HepG2 (cell line): ENCODE data around the gene MME. TPM values are rescaled to one million over a fixed set of nuclear protein-coding genes. Genes with fewer than 3 reads are reported as not detected.

Experiments
- ATAC-seq: fragments of 200-7000 bp; cut with Tn5 transposase; 3 replicates; pipeline ENCODE4 v1.9.1; 2020; ENCODE audit warnings: mild to moderate bottlenecking, moderate library complexity
- BruUV-seq: library from RNA; stranded (reverse); fragments of 400-500 nt; replicated peaks from 2 replicates; lab custom pipeline; 2021; lab: Mats Ljungman, UMichigan
- CTCF ChIA-PET: fragments of 300-600 bp; formaldehyde crosslinking; extraction: SDS; loops from one replicate; lab custom pipeline; 2021; ENCODE audit warnings: low total read pairs, inconsistent platforms, low intra/inter-chr PET ratio; lab: Yijun Ruan, JAX
- POLR2A ChIA-PET: fragments of 350-600 bp; sonication (Branson Sonifier 250); formaldehyde crosslinking; loops from one replicate; lab custom pipeline; 2020; ENCODE audit warnings: antibody characterized with exemption, inconsistent platforms; lab: Yijun Ruan, JAX
- DNase-seq: peaks from one replicate; pipeline ENCODE4 v3.0.0-alpha.2; 2015; ENCODE audit warnings: low spot score
- FAIRE-seq: peaks from 3 replicates; lab custom pipeline; 2011; peaks lifted over from hg19 to GRCh38; lab: Jason Lieb, UNC
- H2AFZ ChIP-seq: one replicate; pipeline ENCODE4 v1.6.1; 2011; ENCODE audit warnings: low read length, inconsistent platforms
- H3K27ac ChIP-seq: fragments of 300-600 bp; 3 replicates; pipeline ENCODE4 v1.8.0; 2011; ENCODE audit warnings: mixed run types, mild to moderate bottlenecking, mixed read lengths, low read length, inconsistent platforms; ENCODE audit not compliant: insufficient read depth; ENCODE audit errors: extremely low read length
- H3K27me3 ChIP-seq, 2 experiments: fragments of 200-600 bp in 1 of 2; 2 replicates in 1 of 2; 3 replicates in 1 of 2; pipeline versions ENCODE4 v1.6.0 to v1.8.0; 2011; ENCODE audit warnings: low read length in 2 of 2, mild to moderate bottlenecking in 2 of 2, moderate library complexity in 2 of 2, inconsistent platforms in 1 of 2; ENCODE audit not compliant: insufficient read depth in 2 of 2, control insufficient read depth in 1 of 2
- H3K36me3 ChIP-seq, 2 experiments: fragments of 200-600 bp in 1 of 2; replicated peaks in 1 of 2; 2 replicates in 1 of 2; 3 replicates in 1 of 2; pipeline versions ENCODE4 v1.5.1 to v1.8.0; 2011; ENCODE audit warnings: low read length in 2 of 2, inconsistent platforms in 1 of 2; ENCODE audit not compliant: insufficient read depth in 2 of 2, control insufficient read depth in 1 of 2
- H3K4me1 ChIP-seq: 2 replicates; pipeline ENCODE4 v1.5.1; 2012; ENCODE audit warnings: low read length, inconsistent platforms; ENCODE audit not compliant: insufficient read depth
- H3K4me2 ChIP-seq: 2 replicates; pipeline ENCODE4 v1.6.0; 2011; ENCODE audit warnings: low read depth, low read length, inconsistent platforms
- H3K4me3 ChIP-seq, 3 experiments: fragments of 200-600 bp in 1 of 3; sonication (generic), shearing (Covaris generic) in 1 of 3; replicated peaks in 1 of 3; 2 replicates each; pipeline ENCODE4 v1.5.1; 2011 to 2016; ENCODE audit warnings: low read length in 3 of 3, inconsistent platforms in 2 of 3, low read depth in 2 of 3, mild to moderate bottlenecking in 2 of 3, control low read depth in 1 of 3, mixed read lengths in 1 of 3; ENCODE audit not compliant: insufficient read depth in 1 of 3
- H3K79me2 ChIP-seq: one replicate; pipeline ENCODE4 v1.6.1; 2011; ENCODE audit warnings: low read length, inconsistent platforms; ENCODE audit not compliant: insufficient read depth
- H3K9ac ChIP-seq: 2 replicates; pipeline ENCODE4 v1.6.0; 2011; ENCODE audit warnings: mild to moderate bottlenecking, low read depth, low read length, inconsistent platforms; ENCODE audit not compliant: insufficient read depth
- H3K9me3 ChIP-seq: 2 replicates; pipeline ENCODE4 v1.5.1; 2012; ENCODE audit warnings: mild to moderate bottlenecking, low read length
- H4K20me1 ChIP-seq: 2 replicates; pipeline ENCODE4 v1.6.0; 2011; ENCODE audit warnings: inconsistent platforms, mild to moderate bottlenecking, low read length, moderate library complexity; ENCODE audit not compliant: insufficient read depth
- MAFF ChIP-seq: IDR thresholded peaks from 2 replicates; pipeline ENCODE4 v1.6.1; 2011; ENCODE audit warnings: low read depth, low read length, improper control_type of control experiment
- MAFK ChIP-seq, 2 experiments: IDR thresholded peaks in 1 of 2; conservative IDR thresholded peaks in 1 of 2; 2 replicates each; pipeline ENCODE4 v1.6.1; 2011; ENCODE audit warnings: improper control_type of control experiment in 2 of 2, low read length in 2 of 2
- PCBP2 ChIP-seq: fragments of 200-400 bp; formaldehyde crosslinking; optimal IDR thresholded peaks from 2 replicates; pipeline ENCODE3; 2018; ENCODE audit warnings: low read length, low read depth; ENCODE audit not compliant: poor library complexity, severe bottlenecking
- PITX1 ChIP-seq: sonication (generic); formaldehyde crosslinking; IDR thresholded peaks from 2 replicates; pipeline ENCODE4 v1.5.1; 2020; ENCODE audit warnings: mild to moderate bottlenecking, missing genetic modification reagents
- SRSF4 ChIP-seq: fragments of 200-400 bp; formaldehyde crosslinking; IDR thresholded peaks from one replicate; pipeline ENCODE4 v1.6.1; 2018; ENCODE audit warnings: mild to moderate bottlenecking, low read depth, low read length, moderate library complexity; ENCODE audit not compliant: poor library complexity, severe bottlenecking
- ZNF557 ChIP-seq: sonication (generic); formaldehyde crosslinking; IDR thresholded peaks from 2 replicates; pipeline ENCODE4 v1.4.0; 2020; ENCODE audit warnings: missing genetic modification reagents
- ZNF567 ChIP-seq: sonication (generic); formaldehyde crosslinking; IDR thresholded peaks from 2 replicates; pipeline ENCODE4 v1.8.1; 2023; ENCODE audit warnings: mild to moderate bottlenecking, missing genetic modification reagents, borderline replicate concordance
- ZNF572 ChIP-seq: sonication (generic); formaldehyde crosslinking; IDR thresholded peaks from 2 replicates; pipeline ENCODE4 v1.5.1; 2020; ENCODE audit warnings: mild to moderate bottlenecking, missing genetic modification reagents
- ZSCAN9 ChIP-seq: IDR thresholded peaks from 2 replicates; pipeline ENCODE4 v1.6.1; 2016; ENCODE audit warnings: borderline replicate concordance
- WGBS: methylation state at CpG from one replicate; pipeline ENCODE4 v1.1.6; 2017; ENCODE audit warnings: low lambda C conversion rate; 5-methylcytosine and 5-hydroxymethylcytosine counted together
- in situ Hi-C: cut with HindIII; loops from 2 replicates; pipeline ENCODE4 v1.10.0; 2017; ENCODE audit warnings: low pct_unique_long_range_greater_than_20kb; ENCODE audit not compliant: extremely low pct_ligation_motif_present
- intact Hi-C: fragments of 100-400 bp; cut with micrococcal nuclease; formaldehyde crosslinking; loops from one replicate; pipeline ENCODE4 v1.10.0; 2022; ENCODE audit not compliant: unreplicated experiment
- polyA plus RNA-seq, 8 experiments: library from polyadenylated mRNA; depleted of rRNA in 3 of 8; stranded (reverse) in 7 of 8; unstranded in 1 of 8; fragments of >200 nt; fragmentation: Illumina TruSeq in 4 of 8; extraction: Trizol in 4 of 8; gene quantifications; 2 replicates each; pipeline versions ENCODE4 v1.2.1 to v1.2.3, GENCODE V29; 2011 to 2016; ENCODE audit warnings: low read depth in 4 of 8, missing spikeins in 1 of 8, mixed read lengths in 1 of 8; ENCODE audit not compliant: insufficient read depth in 1 of 8
- total RNA-seq, 5 experiments: library from RNA; depleted of rRNA; stranded (reverse); fragments of >200 nt; fragmentation: Illumina TruSeq; extraction: Trizol; gene quantifications; 2 replicates each; pipeline ENCODE4 v1.2.3, GENCODE V29; 2016; ENCODE audit warnings: low read depth in 1 of 5
- TF ChIP-seq, protein P1 (sequence below): sonication (generic); formaldehyde crosslinking; IDR thresholded peaks from 2 replicates; pipeline ENCODE4 v1.4.0; 2020; ENCODE audit warnings: mild to moderate bottlenecking, missing genetic modification reagents
- TF ChIP-seq, protein P2 (sequence below): sonication (generic); formaldehyde crosslinking; IDR thresholded peaks from 2 replicates; pipeline ENCODE4 v1.4.0; 2020; ENCODE audit warnings: missing genetic modification reagents, borderline replicate concordance

Gene MME
- total and polyA plus RNA-seq, 2 of the 13 experiments (the other 11 are each of a cell fraction or from before 2014, with no cell fraction given): not detected

DNA sequence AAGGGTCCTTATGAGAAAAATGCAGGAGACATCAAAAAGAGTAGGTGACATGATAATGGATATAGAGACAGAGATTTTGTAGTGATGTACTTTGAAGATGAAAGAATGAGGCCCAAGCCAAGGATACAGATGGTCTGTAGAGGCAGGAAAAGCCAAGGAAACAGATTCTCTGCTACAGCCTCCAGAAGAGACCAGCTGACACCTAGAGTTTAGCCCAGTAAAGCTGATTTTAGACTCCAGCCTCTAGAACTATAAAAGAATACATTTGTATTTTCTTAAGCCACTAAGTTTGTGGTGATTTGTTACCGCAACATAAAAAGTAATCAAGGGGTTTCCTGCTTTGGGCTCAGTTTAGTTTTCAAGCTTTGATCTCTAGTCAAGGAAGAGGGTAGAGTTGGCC, 148.6 kb downstream of the MME start (continued):
- TF ChIP-seq, protein P1, sequence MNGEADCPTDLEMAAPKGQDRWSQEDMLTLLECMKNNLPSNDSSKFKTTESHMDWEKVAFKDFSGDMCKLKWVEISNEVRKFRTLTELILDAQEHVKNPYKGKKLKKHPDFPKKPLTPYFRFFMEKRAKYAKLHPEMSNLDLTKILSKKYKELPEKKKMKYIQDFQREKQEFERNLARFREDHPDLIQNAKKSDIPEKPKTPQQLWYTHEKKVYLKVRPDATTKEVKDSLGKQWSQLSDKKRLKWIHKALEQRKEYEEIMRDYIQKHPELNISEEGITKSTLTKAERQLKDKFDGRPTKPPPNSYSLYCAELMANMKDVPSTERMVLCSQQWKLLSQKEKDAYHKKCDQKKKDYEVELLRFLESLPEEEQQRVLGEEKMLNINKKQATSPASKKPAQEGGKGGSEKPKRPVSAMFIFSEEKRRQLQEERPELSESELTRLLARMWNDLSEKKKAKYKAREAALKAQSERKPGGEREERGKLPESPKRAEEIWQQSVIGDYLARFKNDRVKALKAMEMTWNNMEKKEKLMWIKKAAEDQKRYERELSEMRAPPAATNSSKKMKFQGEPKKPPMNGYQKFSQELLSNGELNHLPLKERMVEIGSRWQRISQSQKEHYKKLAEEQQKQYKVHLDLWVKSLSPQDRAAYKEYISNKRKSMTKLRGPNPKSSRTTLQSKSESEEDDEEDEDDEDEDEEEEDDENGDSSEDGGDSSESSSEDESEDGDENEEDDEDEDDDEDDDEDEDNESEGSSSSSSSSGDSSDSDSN: no peak
- no peak for TF ChIP-seq ZNF557 (CRISPR knock-in tag)
- no peak for TF ChIP-seq ZSCAN9 (CRISPR knock-in tag)

DNA sequence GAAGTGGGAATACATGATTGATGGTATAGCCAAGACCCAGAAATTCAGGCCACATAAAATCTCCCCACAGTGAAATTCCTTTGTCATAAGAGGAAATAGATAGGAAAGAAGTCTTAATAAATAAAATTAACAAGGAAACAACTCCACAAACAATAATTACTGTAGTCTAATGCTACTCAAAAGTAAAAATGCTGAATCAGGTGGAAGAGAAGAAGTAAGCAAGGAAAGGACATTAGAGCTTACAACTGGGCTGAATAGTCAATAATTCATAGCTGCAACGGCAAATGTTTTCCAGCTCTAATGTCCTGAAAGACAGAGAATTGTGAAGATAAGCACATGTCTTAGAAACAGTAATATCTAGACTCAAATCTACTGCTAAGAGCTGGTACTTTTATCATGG, 149.0 kb downstream of the MME start:
- FAIRE-seq (no peak), DNase-seq (no peak), ATAC-seq (no peak)
- H3K9me3 ChIP-seq: no peaks in the 10 kb centered on the region
- H3K9ac ChIP-seq: no peak overlapping the region
- H3K4me2 ChIP-seq: no peak overlapping the region
- H3K27me3 ChIP-seq: no peaks in the 10 kb centered on the region
- ChIA-PET CTCF (no interaction called here), POLR2A (no interaction called here)
- no peak overlapping the region for H3K4me3 ChIP-seq
- H3K79me2 ChIP-seq: no peaks in the 10 kb centered on the region
- no peak overlapping the region for H3K27ac ChIP-seq
- no peaks in the 10 kb centered on the region for H3K4me1 ChIP-seq
- WGBS: 4% methylated on average over 1 of the region's 1 CpG
- TF ChIP-seq PITX1 (CRISPR knock-in tag) (no peak), PCBP2 (no peak), MAFF (0 out of 2 replicates have a peak, but pooled peaks have one; percentile 50), ZNF572 (CRISPR knock-in tag) (no peak), SRSF4 (no peak), MAFK (conservative IDR thresholded peaks at IDR 0.05 in 1 of 2, IDR thresholded peaks at IDR 0.05 in 1 of 2; ENCODE audit: low read length in 2 of 2) (peak; percentile 30 to 79; a peak in 2 of 4 replicates), ZNF567 (no peak)
- TF ChIP-seq, protein P2, sequence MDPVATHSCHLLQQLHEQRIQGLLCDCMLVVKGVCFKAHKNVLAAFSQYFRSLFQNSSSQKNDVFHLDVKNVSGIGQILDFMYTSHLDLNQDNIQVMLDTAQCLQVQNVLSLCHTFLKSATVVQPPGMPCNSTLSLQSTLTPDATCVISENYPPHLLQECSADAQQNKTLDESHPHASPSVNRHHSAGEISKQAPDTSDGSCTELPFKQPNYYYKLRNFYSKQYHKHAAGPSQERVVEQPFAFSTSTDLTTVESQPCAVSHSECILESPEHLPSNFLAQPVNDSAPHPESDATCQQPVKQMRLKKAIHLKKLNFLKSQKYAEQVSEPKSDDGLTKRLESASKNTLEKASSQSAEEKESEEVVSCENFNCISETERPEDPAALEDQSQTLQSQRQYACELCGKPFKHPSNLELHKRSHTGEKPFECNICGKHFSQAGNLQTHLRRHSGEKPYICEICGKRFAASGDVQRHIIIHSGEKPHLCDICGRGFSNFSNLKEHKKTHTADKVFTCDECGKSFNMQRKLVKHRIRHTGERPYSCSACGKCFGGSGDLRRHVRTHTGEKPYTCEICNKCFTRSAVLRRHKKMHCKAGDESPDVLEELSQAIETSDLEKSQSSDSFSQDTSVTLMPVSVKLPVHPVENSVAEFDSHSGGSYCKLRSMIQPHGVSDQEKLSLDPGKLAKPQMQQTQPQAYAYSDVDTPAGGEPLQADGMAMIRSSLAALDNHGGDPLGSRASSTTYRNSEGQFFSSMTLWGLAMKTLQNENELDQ: no peak
- no peaks in the 10 kb centered on the region for H3K36me3 ChIP-seq
- in situ Hi-C loops (no loop called here), intact Hi-C loops (no loop called here)
- H2AFZ ChIP-seq: no peak overlapping the region
- no peaks in the 10 kb centered on the region for H4K20me1 ChIP-seq
- BruUV-seq: no TSS peak
